ENCODE data around the gene PPFIA3.
A peak's percentile ranks its signal among the peaks of the same experiment; 100 is the strongest.

- TF ChIP-seq CTCF (conservative IDR thresholded peaks at IDR 0.05) (0 out of 2 replicates have a peak, but pooled peaks have one; percentile 27), EZH2 (IDR thresholded peaks at IDR 0.05; ENCODE audit: low read depth) (no peak)
These were observed 34.1 kb upstream of the PPFIA3 start, which contains the start of gene SNRNP70 for GRCh38 chr19:49085020-49085867.
